ENCODE results near the gene SERTAD1. TPM values are rescaled to one million over a fixed set of nuclear protein-coding genes. Genes with fewer than 3 reads are reported as not detected.

SERTAD1 gene
- total and polyA plus RNA-seq, 4 donors = 13.0 to 27.8 (median 17.7) TPM

- 1 to 2% methylated on average over 54 to 56 of the region's 56 CpGs for WGBS, 2 donors
Observed at GRCh38 chr19:40420766-40421765, 4.7 kb downstream of the SERTAD1 start.

DNA sequence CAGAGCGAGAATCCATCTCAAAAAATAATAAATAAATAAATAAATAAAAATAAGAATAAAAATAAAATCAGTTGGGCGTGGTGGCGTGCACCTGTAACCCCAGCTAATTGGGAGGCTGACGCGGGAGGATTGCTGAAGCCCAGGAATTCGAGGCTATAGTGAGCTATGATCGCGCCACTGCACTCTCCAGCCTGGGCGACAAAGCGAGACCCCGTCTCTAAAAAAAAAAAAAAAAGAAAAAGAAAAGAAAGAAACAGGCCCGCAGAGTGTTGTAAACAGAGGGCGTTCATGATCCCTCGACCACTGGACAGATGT lies 5.4 kb downstream of the SERTAD1 start:
- H3K4me3 ChIP-seq (ENCODE audit: low read length in 2 of 2) = peak overlapping the region; percentile 22 to 23
- no peak for DNase-seq
- H3K9me3 ChIP-seq (ENCODE audit: control insufficient read depth, low read length) = no peaks in the 10 kb centered on the region
- H3K27me3 ChIP-seq (ENCODE audit: control insufficient read depth in 1 of 2, insufficient read depth in 2 of 2, low read length in 1 of 2) = no peaks in the 10 kb centered on the region
- intact Hi-C loops (cut with DNase I) = loop anchor here (5.0 to 10.0 kb wide), 2 partner anchors 73 to 116 kb away; partner anchors contain the start of genes C19orf47 (in 1 of the 2) and PLD3 (in 1 of the 2)
- H3K36me3 ChIP-seq (ENCODE audit: control insufficient read depth in 1 of 2, insufficient read depth in 2 of 2, low read length in 1 of 2) = peaks cover 0 to 4% of the 10 kb centered on the region in 2 donors
- H3K27ac ChIP-seq (ENCODE audit: low read depth in 1 of 2, low read length in 2 of 2) = peak overlapping the region in 1 of 2 donors; percentile 93
- ATAC-seq (ENCODE audit: low FRiP score) = no peak
- WGBS, 2 donors = 54 to 58% methylated on average over 14 of the region's 14 CpGs
- H3K4me1 ChIP-seq (ENCODE audit: control insufficient read depth in 1 of 2, insufficient read depth in 2 of 2, low read length in 2 of 2) = no peaks in the 10 kb centered on the region

More at GRCh38 chr19:40420766-40421765, 4.7 kb downstream of the SERTAD1 start:
- peak; percentile 96 to 98 for DNase-seq
- peak overlapping the region; percentile 22 to 23 for H3K4me3 ChIP-seq (ENCODE audit: low read length in 2 of 2)
- no peaks in the 10 kb centered on the region for H3K9me3 ChIP-seq (ENCODE audit: control insufficient read depth, low read length)
- H3K27me3 ChIP-seq (ENCODE audit: control insufficient read depth in 1 of 2, insufficient read depth in 2 of 2, low read length in 1 of 2) = no peaks in the 10 kb centered on the region
- intact Hi-C loops (cut with DNase I) = loop anchor here (1.0 to 10.0 kb wide), 3 partner anchors 22 to 116 kb away; partner anchors contain the start of genes C19orf47 (in 1 of the 2) and PLD3 (in 1 of the 2)
- no peaks in the 10 kb centered on the region for H3K4me1 ChIP-seq (ENCODE audit: control insufficient read depth in 1 of 2, insufficient read depth in 2 of 2, low read length in 2 of 2)
- ATAC-seq (ENCODE audit: low FRiP score) = peak; percentile 92
- H3K27ac ChIP-seq (ENCODE audit: low read depth in 1 of 2, low read length in 2 of 2) = peak overlapping the region; percentile 93 to 96
- H3K36me3 ChIP-seq (ENCODE audit: control insufficient read depth in 1 of 2, insufficient read depth in 2 of 2, low read length in 1 of 2) = peaks cover 0 to 4% of the 10 kb centered on the region in 2 donors

DNA sequence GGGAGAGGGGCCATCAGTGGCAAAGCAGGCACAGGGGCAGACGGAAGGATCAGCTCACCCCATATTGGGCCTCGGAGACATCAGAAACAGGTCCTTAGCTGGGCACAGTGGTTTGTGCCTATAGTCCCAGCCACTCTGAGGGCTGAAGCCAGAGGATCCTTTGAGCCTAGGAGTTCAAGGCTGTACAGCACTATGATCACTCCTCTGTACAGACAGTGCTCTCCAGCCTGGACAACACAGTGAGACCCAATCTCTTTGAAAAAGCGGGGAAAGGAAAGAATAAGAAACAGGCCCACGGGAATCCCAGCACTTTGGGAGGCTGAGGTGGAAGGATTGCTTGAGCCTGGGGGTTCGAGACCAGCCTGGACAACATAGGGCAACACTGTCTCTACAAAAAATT lies 6.0 kb downstream of the SERTAD1 start:
- Histone ChIP-seq H3K27me3 (ENCODE audit: control insufficient read depth in 1 of 2, insufficient read depth in 2 of 2, low read length in 1 of 2) (no peaks in the 10 kb centered on the region), H3K4me1 (ENCODE audit: control insufficient read depth in 1 of 2, insufficient read depth in 2 of 2, low read length in 2 of 2) (no peaks in the 10 kb centered on the region), H3K9me3 (ENCODE audit: control insufficient read depth, low read length) (no peaks in the 10 kb centered on the region), H3K4me3 (ENCODE audit: low read length in 2 of 2) (no peak overlapping the region), H3K27ac (ENCODE audit: low read depth in 1 of 2, low read length in 2 of 2) (no peak overlapping the region), H3K36me3 (ENCODE audit: control insufficient read depth in 1 of 2, insufficient read depth in 2 of 2, low read length in 1 of 2) (peaks cover 0 to 4% of the 10 kb centered on the region in 2 donors)
- DNase-seq (no peak), ATAC-seq (ENCODE audit: low FRiP score) (no peak)
- intact Hi-C loops (cut with DNase I) = loop anchor here (5.0 to 10.0 kb wide), 2 partner anchors 72 to 115 kb away; partner anchors contain the start of genes C19orf47 (in 1 of the 2) and PLD3 (in 1 of the 2)
- WGBS, 2 donors = 88 to 89% methylated on average over 5 of the region's 5 CpGs

GRCh38 chr19:40419066-40419612 lies 6.7 kb downstream of the SERTAD1 start:
- DNase-seq (no peak), ATAC-seq (ENCODE audit: low FRiP score) (no peak)
- intact Hi-C loops (cut with DNase I) = no loop called here
- Histone ChIP-seq H3K4me3 (ENCODE audit: low read length in 2 of 2) (no peak overlapping the region), H3K27me3 (ENCODE audit: control insufficient read depth in 1 of 2, insufficient read depth in 2 of 2, low read length in 1 of 2) (no peaks in the 10 kb centered on the region), H3K4me1 (ENCODE audit: control insufficient read depth in 1 of 2, insufficient read depth in 2 of 2, low read length in 2 of 2) (no peaks in the 10 kb centered on the region), H3K9me3 (ENCODE audit: control insufficient read depth, low read length) (no peaks in the 10 kb centered on the region), H3K27ac (ENCODE audit: low read depth in 1 of 2, low read length in 2 of 2) (no peak overlapping the region), H3K36me3 (ENCODE audit: control insufficient read depth in 1 of 2, insufficient read depth in 2 of 2, low read length in 1 of 2) (peaks cover 0 to 4% of the 10 kb centered on the region in 2 donors)
- WGBS, 2 donors = 72 to 74% methylated on average over 5 of the region's 5 CpGs

GRCh38 chr19:40418040-40418439 lies 7.8 kb downstream of the SERTAD1 start:
- 88 to 91% methylated on average over 3 of the region's 3 CpGs for WGBS, 2 donors
- Histone ChIP-seq H3K27ac (ENCODE audit: low read depth in 1 of 2, low read length in 2 of 2) (no peak overlapping the region), H3K4me1 (ENCODE audit: control insufficient read depth in 1 of 2, insufficient read depth in 2 of 2, low read length in 2 of 2) (no peaks in the 10 kb centered on the region), H3K9me3 (ENCODE audit: control insufficient read depth, low read length) (no peaks in the 10 kb centered on the region), H3K4me3 (ENCODE audit: low read length in 2 of 2) (no peak overlapping the region), H3K36me3 (ENCODE audit: control insufficient read depth in 1 of 2, insufficient read depth in 2 of 2, low read length in 1 of 2) (peaks cover 0 to 2% of the 10 kb centered on the region in 2 donors), H3K27me3 (ENCODE audit: control insufficient read depth in 1 of 2, insufficient read depth in 2 of 2, low read length in 1 of 2) (no peaks in the 10 kb centered on the region)
- no peak for DNase-seq
- intact Hi-C loops (cut with DNase I) = no loop called here
- ATAC-seq (ENCODE audit: low FRiP score) = no peak

DNA sequence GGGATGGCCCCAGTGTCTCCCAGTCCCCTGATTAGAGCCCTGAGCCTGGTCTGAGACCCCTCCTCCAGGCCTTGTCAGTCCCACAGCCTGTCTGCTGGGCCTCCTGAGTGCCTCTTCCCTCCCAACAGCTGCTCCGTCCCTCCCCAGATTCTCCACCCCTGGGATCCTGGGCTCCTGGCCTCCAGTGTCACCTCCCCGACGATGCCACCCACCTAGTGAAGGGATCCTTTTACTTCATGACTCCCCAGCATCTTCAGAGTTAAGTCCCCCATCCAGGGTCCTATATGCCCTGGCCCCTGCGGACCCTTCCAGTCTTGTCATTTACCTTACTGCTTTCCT lies 8.2 kb downstream of the SERTAD1 start:
- H3K36me3 ChIP-seq (ENCODE audit: control insufficient read depth in 1 of 2, insufficient read depth in 2 of 2, low read length in 1 of 2) = no peaks in the 10 kb centered on the region
- intact Hi-C loops (cut with DNase I) = no loop called here
- 78 to 80% methylated on average over 4 of the region's 4 CpGs for WGBS, 2 donors
- no peaks in the 10 kb centered on the region for H3K4me1 ChIP-seq (ENCODE audit: control insufficient read depth in 1 of 2, insufficient read depth in 2 of 2, low read length in 2 of 2)
- no peak overlapping the region for H3K4me3 ChIP-seq (ENCODE audit: low read length in 2 of 2)
- H3K9me3 ChIP-seq (ENCODE audit: control insufficient read depth, low read length) = no peaks in the 10 kb centered on the region
- ATAC-seq (ENCODE audit: low FRiP score) (no peak), DNase-seq (no peak)
- H3K27me3 ChIP-seq (ENCODE audit: control insufficient read depth in 1 of 2, insufficient read depth in 2 of 2, low read length in 1 of 2) = no peaks in the 10 kb centered on the region
- no peak overlapping the region for H3K27ac ChIP-seq (ENCODE audit: low read depth in 1 of 2, low read length in 2 of 2)

- H3K36me3 ChIP-seq (ENCODE audit: control insufficient read depth in 1 of 2, insufficient read depth in 2 of 2, low read length in 1 of 2) = no peaks in the 10 kb centered on the region
- DNase-seq (peak in 1 of 2 donors; percentile 79), ATAC-seq (ENCODE audit: low FRiP score) (no peak)
- intact Hi-C loops (cut with DNase I) = no loop called here
- no peaks in the 10 kb centered on the region for H3K9me3 ChIP-seq (ENCODE audit: control insufficient read depth, low read length)
- H3K4me3 ChIP-seq (ENCODE audit: low read length in 2 of 2) = no peak overlapping the region
- H3K27ac ChIP-seq (ENCODE audit: low read depth in 1 of 2, low read length in 2 of 2) = no peak overlapping the region
- no peaks in the 10 kb centered on the region for H3K4me1 ChIP-seq (ENCODE audit: control insufficient read depth in 1 of 2, insufficient read depth in 2 of 2, low read length in 2 of 2)
- WGBS, 2 donors = 75 to 82% methylated on average over 16 of the region's 16 CpGs
- no peaks in the 10 kb centered on the region for H3K27me3 ChIP-seq (ENCODE audit: control insufficient read depth in 1 of 2, insufficient read depth in 2 of 2, low read length in 1 of 2)
Observed at GRCh38 chr19:40416918-40417642, 8.7 kb downstream of the SERTAD1 start.

- Histone ChIP-seq H3K4me3 (ENCODE audit: low read length in 2 of 2) (no peak overlapping the region), H3K27ac (ENCODE audit: low read depth in 1 of 2, low read length in 2 of 2) (no peak overlapping the region), H3K4me1 (ENCODE audit: control insufficient read depth in 1 of 2, insufficient read depth in 2 of 2, low read length in 2 of 2) (no peaks in the 10 kb centered on the region), H3K9me3 (ENCODE audit: control insufficient read depth, low read length) (no peaks in the 10 kb centered on the region), H3K27me3 (ENCODE audit: control insufficient read depth in 1 of 2, insufficient read depth in 2 of 2, low read length in 1 of 2) (no peaks in the 10 kb centered on the region), H3K36me3 (ENCODE audit: control insufficient read depth in 1 of 2, insufficient read depth in 2 of 2, low read length in 1 of 2) (no peaks in the 10 kb centered on the region)
- ATAC-seq (ENCODE audit: low FRiP score) (no peak), DNase-seq (no peak)
- 95 to 98% methylated on average over 2 of the region's 2 CpGs for WGBS, 2 donors
- intact Hi-C loops (cut with DNase I) = no loop called here
Observed at GRCh38 chr19:40415768-40416167, 10.0 kb downstream of the SERTAD1 start.
